ENCODE results near the gene CFAP107. TPM values are rescaled to one million over a fixed set of nuclear protein-coding genes. Genes with fewer than 3 reads are reported as not detected.
"Not testable (repeated sequence)": the region's sequence is repeated elsewhere in the genome, so short reads cannot be mapped to it uniquely, and the experiment has no call there.

Gene CFAP107
- total and polyA plus RNA-seq, 2 experiments from 2014 or later = not detected

GRCh38 chr1:12778061-12778460, 32.1 kb downstream of the CFAP107 start:
- no peak for TF ChIP-seq EZH2phosphoT487 (IDR thresholded peaks at IDR 0.05; ENCODE audit: insufficient read depth, low read depth)
- no peak for TF ChIP-seq EZH2 (IDR thresholded peaks at IDR 0.05; ENCODE audit: insufficient read depth, poor library complexity, severe bottlenecking)
- no peaks in the 10 kb centered on the region for H3K9me2 ChIP-seq (ENCODE audit: insufficient read depth)
- H3K27ac ChIP-seq = no peak overlapping the region
- in situ Hi-C loops (cut with MboI) = no loop called here
- H3K4me3 ChIP-seq = no peak overlapping the region
- H3K79me2 ChIP-seq (ENCODE audit: insufficient read depth) = no peaks in the 10 kb centered on the region
- H3K27me3 ChIP-seq (replicated peaks; ENCODE audit: insufficient read depth) = no peaks in the 10 kb centered on the region
- no peaks in the 10 kb centered on the region for H4K20me1 ChIP-seq (ENCODE audit: insufficient read depth)
- no peak overlapping the region for H3K9ac ChIP-seq
- H3K4me2 ChIP-seq (ENCODE audit: unreplicated experiment) = no peak overlapping the region
- no peaks in the 10 kb centered on the region for H3K4me1 ChIP-seq (ENCODE audit: insufficient read depth)
- no peak for DNase-seq
- H3K36me3 ChIP-seq (ENCODE audit: low read depth) = no peaks in the 10 kb centered on the region
- H3F3A ChIP-seq (ENCODE audit: insufficient read depth) = no peaks in the 10 kb centered on the region
- WGBS, 2 experiments (ENCODE audit: low coverage in 1 of 2, low lambda C conversion rate in 2 of 2, missing lambda C conversion rate in 2 of 2) = 28 to 29% methylated on average over 4 of the region's 4 CpGs
- no peak overlapping the region for H2AFZ ChIP-seq
- no peaks in the 10 kb centered on the region for H3K9me3 ChIP-seq (ENCODE audit: low read depth)

GRCh38 chr1:12778907-12779306, 32.9 kb downstream of the CFAP107 start:
- no peak overlapping the region for H3K9ac ChIP-seq
- H3K79me2 ChIP-seq (ENCODE audit: insufficient read depth) = no peaks in the 10 kb centered on the region
- no peaks in the 10 kb centered on the region for H3K36me3 ChIP-seq (ENCODE audit: low read depth)
- no peaks in the 10 kb centered on the region for H3K4me1 ChIP-seq (ENCODE audit: insufficient read depth)
- no peak overlapping the region for H2AFZ ChIP-seq
- in situ Hi-C loops (cut with MboI) = no loop called here
- no peaks in the 10 kb centered on the region for H3K9me3 ChIP-seq (ENCODE audit: low read depth)
- TF ChIP-seq EZH2phosphoT487 (IDR thresholded peaks at IDR 0.05; ENCODE audit: insufficient read depth, low read depth) = no peak
- TF ChIP-seq EZH2 (IDR thresholded peaks at IDR 0.05; ENCODE audit: insufficient read depth, poor library complexity, severe bottlenecking) = no peak
- H3K4me3 ChIP-seq = no peak overlapping the region
- H3K27ac ChIP-seq = no peak overlapping the region
- WGBS, 2 experiments (ENCODE audit: low coverage in 1 of 2, low lambda C conversion rate in 2 of 2, missing lambda C conversion rate in 2 of 2) = 26 to 29% methylated on average over 6 of the region's 6 CpGs
- H3K4me2 ChIP-seq (ENCODE audit: unreplicated experiment) = no peak overlapping the region
- H3K9me2 ChIP-seq (ENCODE audit: insufficient read depth) = no peaks in the 10 kb centered on the region
- no peaks in the 10 kb centered on the region for H3F3A ChIP-seq (ENCODE audit: insufficient read depth)
- no peaks in the 10 kb centered on the region for H3K27me3 ChIP-seq (replicated peaks; ENCODE audit: insufficient read depth)
- H4K20me1 ChIP-seq (ENCODE audit: insufficient read depth) = no peaks in the 10 kb centered on the region
- DNase-seq = peak; percentile 7

- H2AFZ ChIP-seq; H3K4me3 ChIP-seq; H3K27ac ChIP-seq; DNase-seq; H3K27me3 ChIP-seq (replicated peaks; ENCODE audit: insufficient read depth); H4K20me1 ChIP-seq (ENCODE audit: insufficient read depth); H3K9ac ChIP-seq; H3K9me3 ChIP-seq (ENCODE audit: low read depth); in situ Hi-C loops (cut with MboI); H3K9me2 ChIP-seq (ENCODE audit: insufficient read depth); H3K36me3 ChIP-seq (ENCODE audit: low read depth); H3K79me2 ChIP-seq (ENCODE audit: insufficient read depth); H3K4me2 ChIP-seq (ENCODE audit: unreplicated experiment); H3F3A ChIP-seq (ENCODE audit: insufficient read depth); H3K4me1 ChIP-seq (ENCODE audit: insufficient read depth): not testable (repeated sequence)
- WGBS, 2 experiments (ENCODE audit: low coverage in 1 of 2, low lambda C conversion rate in 2 of 2, missing lambda C conversion rate in 2 of 2) = 65 to 79% methylated on average over 4 to 5 of the region's 5 CpGs
Observed at GRCh38 chr1:12781488-12781887, 35.5 kb downstream of the CFAP107 start.

- H3K9me2 ChIP-seq (ENCODE audit: insufficient read depth); H3K9ac ChIP-seq; H3K27me3 ChIP-seq (replicated peaks; ENCODE audit: insufficient read depth); H3K36me3 ChIP-seq (ENCODE audit: low read depth); H3F3A ChIP-seq (ENCODE audit: insufficient read depth); H3K9me3 ChIP-seq (ENCODE audit: low read depth); H3K4me1 ChIP-seq (ENCODE audit: insufficient read depth); H4K20me1 ChIP-seq (ENCODE audit: insufficient read depth); in situ Hi-C loops (cut with MboI); H3K4me3 ChIP-seq; H2AFZ ChIP-seq; H3K79me2 ChIP-seq (ENCODE audit: insufficient read depth); H3K27ac ChIP-seq; H3K4me2 ChIP-seq (ENCODE audit: unreplicated experiment): not testable (repeated sequence)
- 3 to 6% methylated on average over 6 to 7 of the region's 7 CpGs for WGBS, 2 experiments (ENCODE audit: low coverage in 1 of 2, low lambda C conversion rate in 2 of 2, missing lambda C conversion rate in 2 of 2)
- DNase-seq = peak; percentile 28
Observed at GRCh38 chr1:12783783-12784182, 37.8 kb downstream of the CFAP107 start.

GRCh38 chr1:12784729-12785128, 38.7 kb downstream of the CFAP107 start:
- H3K36me3 ChIP-seq (ENCODE audit: low read depth); H3K4me1 ChIP-seq (ENCODE audit: insufficient read depth); H3K9me3 ChIP-seq (ENCODE audit: low read depth); H4K20me1 ChIP-seq (ENCODE audit: insufficient read depth); H3K27me3 ChIP-seq (replicated peaks; ENCODE audit: insufficient read depth); H3K9ac ChIP-seq; H3F3A ChIP-seq (ENCODE audit: insufficient read depth); H3K79me2 ChIP-seq (ENCODE audit: insufficient read depth); in situ Hi-C loops (cut with MboI); H3K9me2 ChIP-seq (ENCODE audit: insufficient read depth); H2AFZ ChIP-seq; H3K4me2 ChIP-seq (ENCODE audit: unreplicated experiment); DNase-seq; H3K4me3 ChIP-seq; H3K27ac ChIP-seq: not testable (repeated sequence)
- WGBS, 2 experiments (ENCODE audit: low coverage in 1 of 2, low lambda C conversion rate in 2 of 2, missing lambda C conversion rate in 2 of 2) = 60 to 63% methylated on average over 7 of the region's 8 CpGs

GRCh38 chr1:12791097-12791496, 45.1 kb downstream of the CFAP107 start, which contains the start of gene PRAMEF1:
TSS of gene PRAMEF1 (plus strand) at chr1:12791397. CDS start at chr1:12793228, 1,831 bp downstream.
- H3F3A ChIP-seq (ENCODE audit: insufficient read depth); H3K27ac ChIP-seq; H3K4me2 ChIP-seq (ENCODE audit: unreplicated experiment); H3K4me3 ChIP-seq; H3K9me3 ChIP-seq (ENCODE audit: low read depth); DNase-seq; H3K4me1 ChIP-seq (ENCODE audit: insufficient read depth); H4K20me1 ChIP-seq (ENCODE audit: insufficient read depth); H3K36me3 ChIP-seq (ENCODE audit: low read depth); H3K79me2 ChIP-seq (ENCODE audit: insufficient read depth); H3K9ac ChIP-seq; H3K9me2 ChIP-seq (ENCODE audit: insufficient read depth); H3K27me3 ChIP-seq (replicated peaks; ENCODE audit: insufficient read depth); in situ Hi-C loops (cut with MboI); H2AFZ ChIP-seq: not testable (repeated sequence)
- WGBS, 2 experiments (ENCODE audit: low coverage in 1 of 2, low lambda C conversion rate in 2 of 2, missing lambda C conversion rate in 2 of 2) = 33 to 34% methylated on average over 5 of the region's 5 CpGs

All from GM23248 (cell line).